HEK293T (cell line): Measurements from ENCODE around the gene OLFML3.

Experiments
- CTCF ChIA-PET: fragments of 350-600 bp; formaldehyde crosslinking; extraction: SDS; loops from one replicate; lab custom pipeline; 2021; ENCODE audit warnings: antibody characterized with exemption, inconsistent platforms; lab: Yijun Ruan, JAX
- POLR2A ChIA-PET: fragments of 350-600 bp; formaldehyde crosslinking; extraction: SDS; loops from one replicate; lab custom pipeline; 2020; ENCODE audit warnings: antibody characterized with exemption, inconsistent platforms; lab: Yijun Ruan, JAX
- DNase-seq: peaks from one replicate; pipeline ENCODE4 v3.0.0; 2012; ENCODE audit warnings: mixed read lengths; ENCODE audit errors: extremely low spot score
- ARNT ChIP-seq: fragments of 450-650 bp; IDR thresholded peaks from 2 replicates; pipeline ENCODE4 v1.6.1; 2017; ENCODE audit warnings: mild to moderate bottlenecking
- BHLHE40 ChIP-seq: fragments of 450-650 bp; IDR thresholded peaks from 2 replicates; pipeline ENCODE4 v1.6.1; 2016; ENCODE audit warnings: mild to moderate bottlenecking, moderate library complexity, borderline replicate concordance
- CTBP1 ChIP-seq: fragments of 450-650 bp; IDR thresholded peaks from 2 replicates; pipeline ENCODE4 v1.6.1; 2016; ENCODE audit warnings: borderline replicate concordance
- ELF4 ChIP-seq: fragments of 450-650 bp; IDR thresholded peaks from 2 replicates; pipeline ENCODE4 v1.6.1; 2017; ENCODE audit warnings: antibody characterized with exemption
- FOXA1 ChIP-seq: fragments of 450-650 bp; IDR thresholded peaks from 2 replicates; pipeline ENCODE4 v1.6.1; 2016; ENCODE audit warnings: mild to moderate bottlenecking
- FOXK2 ChIP-seq: fragments of 450-650 bp; IDR thresholded peaks from 2 replicates; pipeline ENCODE4 v1.6.1; 2016; ENCODE audit warnings: mild to moderate bottlenecking
- FOXM1 ChIP-seq: fragments of 450-650 bp; IDR thresholded peaks from 2 replicates; pipeline ENCODE4 v1.6.1; 2017; ENCODE audit warnings: mild to moderate bottlenecking, borderline replicate concordance
- HDGF ChIP-seq: fragments of 450-650 bp; IDR thresholded peaks from 2 replicates; pipeline ENCODE4 v1.6.1; 2017; ENCODE audit warnings: antibody characterized with exemption, borderline replicate concordance
- L3MBTL2 ChIP-seq: fragments of 450-650 bp; conservative IDR thresholded peaks from 2 replicates; pipeline ENCODE4 v1.6.1; 2016; ENCODE audit warnings: mild to moderate bottlenecking
- LEF1 ChIP-seq: fragments of 450-650 bp; IDR thresholded peaks from 2 replicates; pipeline ENCODE4 v1.6.1; 2017; ENCODE audit warnings: mild to moderate bottlenecking, borderline replicate concordance
- NFRKB ChIP-seq: fragments of 450-650 bp; IDR thresholded peaks from 2 replicates; pipeline ENCODE4 v1.6.1; 2016; ENCODE audit warnings: mild to moderate bottlenecking, moderate library complexity
- PKNOX1 ChIP-seq: fragments of 450-650 bp; IDR thresholded peaks from 2 replicates; pipeline ENCODE4 v1.6.1; 2016
- SP1 ChIP-seq: fragments of 450-650 bp; IDR thresholded peaks from 2 replicates; pipeline ENCODE4 v1.6.1; 2017
- SUZ12 ChIP-seq: fragments of 450-650 bp; IDR thresholded peaks from 2 replicates; pipeline ENCODE4 v1.6.1; 2016; ENCODE audit warnings: mild to moderate bottlenecking
- TARDBP ChIP-seq: fragments of 450-650 bp; IDR thresholded peaks from 2 replicates; pipeline ENCODE4 v1.6.1; 2016
- ZNF384 ChIP-seq: fragments of 450-650 bp; IDR thresholded peaks from 2 replicates; pipeline ENCODE4 v1.6.1; 2016

OLFML3 gene

GRCh38 chr1:113995382-113995781 is 16.1 kb downstream of the OLFML3 start:
- ChIA-PET POLR2A (no interaction called here), CTCF (no interaction called here)
- no peak for DNase-seq
- no peak for TF ChIP-seq CTBP1
- no peak for TF ChIP-seq NFRKB
- no peak for TF ChIP-seq BHLHE40
- no peak for TF ChIP-seq PKNOX1
- no peak for TF ChIP-seq HDGF
- no peak for TF ChIP-seq ELF4
- TF ChIP-seq FOXA1: no peak
- no peak for TF ChIP-seq SP1
- TF ChIP-seq ARNT: no peak
- no peak for TF ChIP-seq LEF1
- TF ChIP-seq SUZ12: no peak
- TF ChIP-seq ZNF384: no peak
- TF ChIP-seq FOXM1: no peak
- no peak for TF ChIP-seq FOXK2
- no peak for TF ChIP-seq L3MBTL2
- no peak for TF ChIP-seq TARDBP

- ChIA-PET CTCF (no interaction called here), POLR2A (no interaction called here)
- TF ChIP-seq FOXK2 (no peak), BHLHE40 (no peak), LEF1 (no peak), ZNF384 (no peak), HDGF (no peak), NFRKB (no peak), ARNT (no peak)
- no peak for DNase-seq
Observed at GRCh38 chr1:113998361-113998760, 19.1 kb downstream of the OLFML3 start.

- CTCF ChIA-PET: no interaction called here
- POLR2A ChIA-PET: no interaction called here
- no peak for DNase-seq
- TF ChIP-seq FOXM1 (no peak), PKNOX1 (no peak), HDGF (no peak), ELF4 (no peak), CTBP1 (no peak), NFRKB (no peak), SP1 (no peak), SUZ12 (no peak), TARDBP (no peak), L3MBTL2 (no peak), FOXA1 (no peak), FOXK2 (no peak), ZNF384 (no peak), BHLHE40 (no peak), LEF1 (no peak)
Observed at GRCh38 chr1:113999233-113999632, 20.0 kb downstream of the OLFML3 start.

- POLR2A ChIA-PET: no interaction called here
- DNase-seq: no peak
- no peak for TF ChIP-seq SP1
- no peak for TF ChIP-seq FOXA1
- no peak for TF ChIP-seq FOXK2
- no peak for TF ChIP-seq L3MBTL2
- TF ChIP-seq PKNOX1: no peak
- TF ChIP-seq ARNT: no peak
- TF ChIP-seq SUZ12: no peak
- TF ChIP-seq CTBP1: no peak
- TF ChIP-seq ZNF384: no peak
- TF ChIP-seq TARDBP: no peak
- TF ChIP-seq BHLHE40: no peak
- no peak for TF ChIP-seq ELF4
- no peak for TF ChIP-seq HDGF
- no peak for TF ChIP-seq LEF1
- TF ChIP-seq FOXM1: no peak
- no peak for TF ChIP-seq NFRKB
- CTCF ChIA-PET: no interaction called here
Observed at GRCh38 chr1:113999799-114000198, 20.5 kb downstream of the OLFML3 start.

GRCh38 chr1:114000406-114000805 is 21.1 kb downstream of the OLFML3 start:
- no peak for DNase-seq
- ChIA-PET CTCF (interaction anchor here (1.1 kb wide), 1 partner anchor 219 kb away, joined by 3 read pairs; no protein-coding TSS in a partner anchor), POLR2A (interaction anchor here (1.6 kb wide), 1 partner anchor 22 kb away, joined by 3 read pairs; the partner anchor contains the start of gene OLFML3)
- TF ChIP-seq SP1: no peak
- no peak for TF ChIP-seq TARDBP
- no peak for TF ChIP-seq ZNF384
- no peak for TF ChIP-seq PKNOX1
- no peak for TF ChIP-seq ELF4
- TF ChIP-seq SUZ12: no peak
- no peak for TF ChIP-seq CTBP1
- no peak for TF ChIP-seq L3MBTL2
- TF ChIP-seq LEF1: no peak
- TF ChIP-seq FOXK2: no peak
- TF ChIP-seq NFRKB: no peak
- no peak for TF ChIP-seq FOXM1
- TF ChIP-seq ARNT: no peak
- no peak for TF ChIP-seq HDGF
- TF ChIP-seq FOXA1: no peak
